GM19351 (cell line): Measurements from ENCODE around the gene ABCB1.

Source experiments
- ATAC-seq: cut with Tn5 transposase; IDR thresholded peaks from one replicate; pipeline ENCODE4 v1.9.1; 2021; ENCODE audit warnings: mild to moderate bottlenecking, moderate library complexity; ENCODE audit not compliant: unreplicated experiment

The ABCB1 gene

GRCh38 chr7:87517136-87517815 lies 83.4 kb downstream of the ABCB1 start:
- no peak for ATAC-seq

DNA sequence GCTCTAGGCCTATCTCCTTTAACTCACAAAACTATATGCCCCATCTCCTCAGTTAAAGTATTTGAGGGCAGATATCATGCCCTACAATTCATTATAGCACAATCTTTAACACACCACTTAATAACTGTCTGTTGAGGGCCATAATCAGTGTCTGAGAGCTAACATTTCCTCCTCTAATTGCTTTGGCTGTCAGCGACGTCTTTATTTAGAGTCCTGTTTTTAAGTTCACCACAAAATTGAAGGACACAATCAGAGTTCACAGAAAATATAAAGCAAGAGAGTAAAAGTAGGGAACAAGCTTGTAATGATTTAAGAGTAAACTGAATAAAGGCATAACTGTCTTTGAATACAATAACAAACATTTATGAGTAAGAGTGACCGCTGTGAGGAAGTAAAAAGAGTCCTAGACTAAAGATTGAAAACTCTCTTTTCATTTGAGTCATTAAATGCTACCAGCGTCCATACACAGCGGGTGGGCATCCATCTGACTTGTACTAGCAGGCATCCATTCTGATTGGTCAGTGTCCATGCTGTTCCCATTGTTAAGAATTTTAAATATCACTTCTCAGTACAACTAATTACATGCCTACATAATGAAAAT lies 86.8 kb downstream of the ABCB1 start:
- no peak for ATAC-seq

GRCh38 chr7:87512906-87513305 lies 87.8 kb downstream of the ABCB1 start:
- no peak for ATAC-seq

DNA sequence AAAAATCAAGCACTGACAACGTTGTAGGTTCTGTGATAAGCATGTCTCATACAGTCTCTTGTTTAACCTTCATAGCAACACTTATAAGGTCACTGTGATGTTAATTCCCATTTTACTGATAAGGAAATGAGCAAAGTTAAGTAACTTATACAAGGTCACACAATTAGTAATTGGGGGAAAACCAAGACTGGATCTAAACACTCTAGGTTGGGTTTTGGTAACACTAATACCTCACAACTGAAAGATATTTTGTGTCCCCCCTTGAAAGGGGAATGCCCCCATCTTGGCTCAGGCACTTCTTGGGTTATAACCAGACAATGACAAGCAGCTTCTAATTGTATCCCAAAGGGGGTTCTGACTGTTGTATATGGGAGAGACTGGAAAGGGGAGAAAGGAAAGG lies 89.2 kb downstream of the ABCB1 start:
- no peak for ATAC-seq

- ATAC-seq, result no peak
These were observed 90.2 kb downstream of the ABCB1 start for GRCh38 chr7:87510411-87510875.

- ATAC-seq, result no peak
These were observed 93.2 kb downstream of the ABCB1 start for GRCh38 chr7:87507446-87507845.

- ATAC-seq, result no peak
These were observed 94.2 kb downstream of the ABCB1 start for GRCh38 chr7:87506246-87507180.

- ATAC-seq, result peak; percentile 37
These were observed 95.0 kb downstream of the ABCB1 start for GRCh38 chr7:87505557-87506245.

DNA sequence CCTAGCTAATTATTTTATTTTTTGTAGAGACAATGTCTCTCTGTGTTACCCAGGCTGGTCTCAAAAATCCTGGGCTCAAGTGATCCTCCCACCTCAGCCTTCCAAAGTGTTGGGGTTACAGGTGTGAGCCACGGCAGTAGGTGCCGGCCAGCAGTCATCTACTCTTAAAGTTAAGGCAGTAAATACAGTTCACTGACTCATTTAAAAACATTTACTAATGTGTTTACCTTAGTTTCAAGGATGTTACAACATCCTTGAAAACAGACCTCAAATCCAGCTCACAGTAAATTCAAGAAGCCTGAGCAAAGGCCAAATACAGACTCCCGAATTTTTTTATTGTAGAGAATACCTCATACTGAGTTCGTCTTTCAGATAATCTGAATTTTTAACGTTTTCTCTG lies 95.6 kb downstream of the ABCB1 start:
- ATAC-seq, result no peak

DNA sequence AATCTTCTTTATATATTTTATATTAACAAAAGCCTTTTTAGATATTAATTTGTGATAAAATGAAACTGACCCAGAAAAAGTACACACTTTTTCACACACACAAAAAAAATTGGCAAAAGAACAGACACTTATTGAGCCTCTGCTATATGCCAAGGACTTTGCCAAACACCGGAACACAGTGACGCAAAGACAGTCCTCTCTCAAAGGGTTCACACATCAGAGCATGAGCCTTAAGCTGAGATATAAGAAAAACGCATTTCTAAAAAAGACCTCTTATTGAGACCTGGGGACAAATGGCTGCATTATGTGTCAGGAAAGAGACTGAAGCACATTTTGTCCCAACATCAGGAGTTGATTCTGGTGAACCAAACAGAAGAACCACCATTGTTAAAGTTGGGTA lies 101.2 kb downstream of the ABCB1 start:
- no peak for ATAC-seq

GRCh38 chr7:87498893-87499292 lies 101.8 kb downstream of the ABCB1 start:
- ATAC-seq, result no peak

DNA sequence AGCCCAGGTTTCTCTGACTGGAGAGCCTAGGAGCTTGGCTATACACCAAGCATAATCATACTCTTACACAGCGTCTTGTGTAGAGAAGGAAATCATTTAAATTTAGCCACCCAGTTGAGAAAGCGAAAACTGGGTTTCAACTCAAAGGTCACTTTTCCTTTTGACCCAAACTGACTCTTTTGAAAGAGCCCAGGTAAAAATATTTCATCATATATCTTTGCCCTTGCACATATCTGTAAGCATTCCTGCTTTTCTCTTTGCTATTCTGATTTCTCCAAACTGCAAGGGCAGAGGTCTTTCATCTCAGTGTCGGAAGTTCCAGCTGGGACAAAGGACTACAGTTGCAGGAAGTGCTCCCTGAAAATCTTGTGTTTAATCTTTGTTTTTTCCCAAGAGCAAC lies 103.2 kb downstream of the ABCB1 start:
- no peak for ATAC-seq

- no peak for ATAC-seq
These were observed 105.3 kb downstream of the ABCB1 start for GRCh38 chr7:87495366-87495765.

DNA sequence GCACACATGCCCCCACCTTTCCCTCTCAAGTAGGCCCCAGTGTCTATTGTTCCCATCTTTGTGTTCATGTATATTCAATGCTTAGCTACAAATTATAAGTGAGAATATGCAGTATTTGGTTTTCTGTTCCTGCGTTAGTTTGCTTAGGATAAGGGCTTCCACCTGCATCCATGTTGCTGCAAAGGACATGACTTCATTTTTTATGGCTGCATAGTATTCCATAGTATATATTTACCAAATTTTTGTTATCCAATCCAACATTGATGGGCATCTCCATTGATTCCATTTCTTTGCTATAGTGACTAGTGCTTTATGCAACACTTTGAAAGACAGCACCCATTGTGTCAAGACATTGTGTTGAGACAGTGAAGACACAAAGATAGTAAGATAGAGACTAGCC lies 106.2 kb downstream of the ABCB1 start:
- no peak for ATAC-seq

GRCh38 chr7:87483131-87483530 lies 117.6 kb downstream of the ABCB1 start:
- ATAC-seq, result no peak

- no peak for ATAC-seq
These were observed 118.6 kb downstream of the ABCB1 start for GRCh38 chr7:87482115-87482514.

DNA sequence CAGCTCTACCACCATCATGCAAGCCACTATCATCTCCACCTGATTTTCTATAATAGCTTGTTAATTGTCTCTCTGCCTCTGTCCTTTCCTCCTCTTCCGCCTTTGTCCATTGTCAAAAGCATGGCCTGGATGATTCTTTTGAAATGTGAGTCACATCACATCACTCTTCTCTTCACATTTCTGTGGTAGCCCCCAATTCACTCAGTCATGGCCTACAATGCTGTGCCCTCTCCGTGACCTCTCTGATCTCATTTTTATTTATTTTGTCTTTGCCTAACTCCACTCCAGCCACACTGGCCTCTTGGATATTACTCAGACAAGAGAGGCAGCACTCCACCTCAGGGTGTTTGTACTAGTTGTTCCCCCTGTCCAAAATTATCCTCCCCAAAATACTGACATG lies 120.3 kb downstream of the ABCB1 start:
- no peak for ATAC-seq

- no peak for ATAC-seq
These were observed 120.7 kb downstream of the ABCB1 start for GRCh38 chr7:87479951-87480350.

- no peak for ATAC-seq
These were observed 124.5 kb downstream of the ABCB1 start for GRCh38 chr7:87476179-87476557.

GRCh38 chr7:87475359-87476178 lies 125.1 kb downstream of the ABCB1 start, which contains the start of gene ABCB4:
Gene ABCB4, minus strand, starts transcription at chr7:87475680. Its CDS starts 215 bp downstream, at chr7:87475465.
- peak; percentile 14 for ATAC-seq
